ENCODE results near the gene ZNF606. TPM values are rescaled to one million over a fixed set of nuclear protein-coding genes. Genes with fewer than 3 reads are reported as not detected.

The ZNF606 gene
- total RNA-seq, 2 donors from 2014 or later = 25.8 to 34.7 TPM

DNA sequence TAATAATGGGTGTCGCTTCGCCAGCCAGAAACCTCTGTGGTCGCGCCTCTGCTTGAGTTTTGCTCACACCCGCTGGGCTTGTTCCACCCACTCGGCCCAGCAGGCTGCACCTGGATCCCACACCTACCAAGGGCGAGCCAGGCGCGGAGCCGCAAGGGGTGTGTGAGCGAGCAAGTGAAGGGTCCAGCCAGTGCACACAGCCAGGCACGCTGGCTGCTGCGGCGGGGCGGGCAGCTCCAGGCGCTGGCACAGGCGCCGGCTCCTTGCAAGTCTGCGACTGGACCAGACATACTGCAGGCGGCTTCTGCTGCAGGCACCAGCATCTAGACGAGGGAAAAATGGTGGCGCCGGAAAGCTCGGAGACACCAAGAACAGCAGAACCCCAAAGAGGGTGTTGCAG, 53.3 kb downstream of the ZNF606 start:
- H3K4me3 Mint-ChIP-seq = no peak overlapping the region
- peaks cover 9% of the 10 kb centered on the region for H3K4me1 Mint-ChIP-seq
- no peak overlapping the region for H3K9ac ChIP-seq (ENCODE audit: extremely low read depth, low read length, poor library complexity, severe bottlenecking)
- no peak overlapping the region for H3K27ac Mint-ChIP-seq
- H3K4me1 ChIP-seq (ENCODE audit: control insufficient read depth, insufficient read depth, low read length) = no peaks in the 10 kb centered on the region
- TF ChIP-seq, protein P1, sequence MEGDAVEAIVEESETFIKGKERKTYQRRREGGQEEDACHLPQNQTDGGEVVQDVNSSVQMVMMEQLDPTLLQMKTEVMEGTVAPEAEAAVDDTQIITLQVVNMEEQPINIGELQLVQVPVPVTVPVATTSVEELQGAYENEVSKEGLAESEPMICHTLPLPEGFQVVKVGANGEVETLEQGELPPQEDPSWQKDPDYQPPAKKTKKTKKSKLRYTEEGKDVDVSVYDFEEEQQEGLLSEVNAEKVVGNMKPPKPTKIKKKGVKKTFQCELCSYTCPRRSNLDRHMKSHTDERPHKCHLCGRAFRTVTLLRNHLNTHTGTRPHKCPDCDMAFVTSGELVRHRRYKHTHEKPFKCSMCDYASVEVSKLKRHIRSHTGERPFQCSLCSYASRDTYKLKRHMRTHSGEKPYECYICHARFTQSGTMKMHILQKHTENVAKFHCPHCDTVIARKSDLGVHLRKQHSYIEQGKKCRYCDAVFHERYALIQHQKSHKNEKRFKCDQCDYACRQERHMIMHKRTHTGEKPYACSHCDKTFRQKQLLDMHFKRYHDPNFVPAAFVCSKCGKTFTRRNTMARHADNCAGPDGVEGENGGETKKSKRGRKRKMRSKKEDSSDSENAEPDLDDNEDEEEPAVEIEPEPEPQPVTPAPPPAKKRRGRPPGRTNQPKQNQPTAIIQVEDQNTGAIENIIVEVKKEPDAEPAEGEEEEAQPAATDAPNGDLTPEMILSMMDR (conservative IDR thresholded peaks at IDR 0.05) = no peak
- peaks cover 16% of the 10 kb centered on the region for H3K27me3 Mint-ChIP-seq (ENCODE audit: insufficient read depth)
- no peaks in the 10 kb centered on the region for H3K27me3 ChIP-seq (ENCODE audit: control insufficient read depth, insufficient read depth, low read length, poor library complexity, severe bottlenecking)
- peaks cover 24% of the 10 kb centered on the region for H3K9me3 ChIP-seq (ENCODE audit: control insufficient read depth, low read length)
- peaks cover 15% of the 10 kb centered on the region for H3K36me3 Mint-ChIP-seq (ENCODE audit: low read depth)
- peaks cover 65% of the 10 kb centered on the region for H3K9me3 Mint-ChIP-seq
- H3K4me3 ChIP-seq (ENCODE audit: low read length) = no peak overlapping the region
- no peak for DNase-seq
- 95 to 96% methylated on average over 8 to 24 of the region's 24 CpGs for WGBS, 2 experiments (ENCODE audit: insufficient coverage in 1 of 2, insufficient read length in 1 of 2)
- peaks cover 11% of the 10 kb centered on the region for H3K36me3 ChIP-seq (ENCODE audit: control insufficient read depth, insufficient read depth, low read length)
- no peak overlapping the region for H3K27ac ChIP-seq (ENCODE audit: low read depth, low read length)

DNA sequence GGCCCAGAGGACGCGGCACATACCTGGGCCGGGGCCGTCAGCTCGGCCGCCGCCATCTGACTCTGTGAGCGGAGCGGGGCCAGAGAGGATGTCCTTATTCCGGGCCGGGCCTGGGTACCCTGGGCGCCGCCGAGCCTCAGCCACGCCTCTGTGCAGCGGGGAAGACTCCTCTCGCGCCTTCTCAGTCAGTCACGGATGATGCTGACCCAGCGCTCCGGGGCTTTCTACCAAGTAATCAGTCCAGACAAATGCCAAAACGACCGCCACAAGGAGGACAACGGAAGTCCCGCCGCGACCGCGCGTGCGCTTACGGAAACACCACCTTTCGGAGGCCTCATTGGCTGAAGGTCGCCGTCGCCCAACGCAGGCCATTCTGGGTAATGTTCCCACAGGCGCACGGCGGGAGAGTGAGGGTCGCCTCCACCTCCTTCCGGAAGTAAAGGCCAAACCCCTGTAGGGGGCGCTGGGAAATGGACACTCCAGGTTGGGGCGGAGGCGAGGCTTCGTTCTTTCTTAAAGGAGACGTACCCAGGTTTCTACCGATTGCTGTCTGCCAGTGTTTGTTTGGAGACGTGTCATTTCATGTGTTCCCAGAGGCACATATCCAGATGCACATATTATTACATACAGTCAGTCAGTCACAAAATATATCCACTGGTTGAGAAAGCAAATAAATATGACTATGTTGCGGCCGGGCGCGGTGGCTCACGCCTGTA, 55.0 kb downstream of the ZNF606 start, which contains the start of gene ZNF256:
TSS of gene ZNF256 (minus strand) at position 288 of the 716 bp plus-strand sequence. CDS start at position 56, 232 bp downstream.
- WGBS, 2 experiments (ENCODE audit: insufficient coverage in 1 of 2, insufficient read length in 1 of 2) = 3 to 10% methylated on average over 39 to 54 of the region's 54 CpGs
- H3K9me3 Mint-ChIP-seq = peaks cover 69% of the 10 kb centered on the region

GRCh38 chr19:57947088-57947418, 55.6 kb downstream of the ZNF606 start:
- DNase-seq = no peak
- H3K27me3 Mint-ChIP-seq (ENCODE audit: insufficient read depth) = peaks cover 8% of the 10 kb centered on the region

More for the DNA sequence above, 55.0 kb downstream of the ZNF606 start, which contains the start of gene ZNF256:
- Mint-ChIP-seq H3K4me3 (peak within 1 kb of the TSS; percentile 90), H3K27ac (peak within 1 kb of the TSS; percentile 94), H3K4me1 (peaks cover 9% of the 10 kb centered on the region), H3K36me3 (ENCODE audit: low read depth) (peaks cover 32% of the 10 kb centered on the region), H3K27me3 (ENCODE audit: insufficient read depth) (peaks cover 11% of the 10 kb centered on the region)
- Histone ChIP-seq H3K4me1 (ENCODE audit: control insufficient read depth, insufficient read depth, low read length) (no peaks in the 10 kb centered on the region), H3K9ac (ENCODE audit: extremely low read depth, low read length, poor library complexity, severe bottlenecking) (peak within 1 kb of the TSS; percentile 80), H3K4me3 (ENCODE audit: low read length) (peak within 1 kb of the TSS; percentile 96), H3K9me3 (ENCODE audit: control insufficient read depth, low read length) (peaks cover 40% of the 10 kb centered on the region), H3K27ac (ENCODE audit: low read depth, low read length) (peak within 1 kb of the TSS; percentile 72), H3K27me3 (ENCODE audit: control insufficient read depth, insufficient read depth, low read length, poor library complexity, severe bottlenecking) (no peaks in the 10 kb centered on the region), H3K36me3 (ENCODE audit: control insufficient read depth, insufficient read depth, low read length) (peaks cover 27% of the 10 kb centered on the region)
- DNase-seq = peak; percentile 99
- TF ChIP-seq, protein P1 (conservative IDR thresholded peaks at IDR 0.05) = peak; percentile 83

More at GRCh38 chr19:57947088-57947418, 55.6 kb downstream of the ZNF606 start:
- Histone ChIP-seq H3K4me3 (ENCODE audit: low read length) (peak overlapping the region; percentile 96), H3K4me1 (ENCODE audit: control insufficient read depth, insufficient read depth, low read length) (no peaks in the 10 kb centered on the region), H3K9me3 (ENCODE audit: control insufficient read depth, low read length) (peaks cover 46% of the 10 kb centered on the region), H3K27me3 (ENCODE audit: control insufficient read depth, insufficient read depth, low read length, poor library complexity, severe bottlenecking) (no peaks in the 10 kb centered on the region), H3K36me3 (ENCODE audit: control insufficient read depth, insufficient read depth, low read length) (peaks cover 33% of the 10 kb centered on the region), H3K27ac (ENCODE audit: low read depth, low read length) (peak overlapping the region; percentile 72), H3K9ac (ENCODE audit: extremely low read depth, low read length, poor library complexity, severe bottlenecking) (peak overlapping the region; percentile 80)
- Mint-ChIP-seq H3K36me3 (ENCODE audit: low read depth) (peaks cover 37% of the 10 kb centered on the region), H3K27ac (no peak overlapping the region), H3K9me3 (peaks cover 74% of the 10 kb centered on the region), H3K4me1 (peaks cover 9% of the 10 kb centered on the region), H3K4me3 (peak overlapping the region; percentile 90)
- 1 to 4% methylated on average over 3 to 18 of the region's 18 CpGs for WGBS, 2 experiments (ENCODE audit: insufficient coverage in 1 of 2, insufficient read length in 1 of 2)
- TF ChIP-seq, protein P1 (conservative IDR thresholded peaks at IDR 0.05) = no peak
